Tibial artery (tissue), 4 donors: ENCODE data around the gene DEDD2.
A peak's percentile ranks its signal among the peaks of the same experiment; 100 is the strongest.

ENCODE experiments used
- DNase-seq, 2 donors: peaks; one replicate each; pipeline ENCODE4 v3.0.0-alpha.2; 2019
- H3K27ac ChIP-seq, 2 donors: fragments of 200-600 bp; sonication (generic) in 1 of 2; 1 replicate in 1 of 2; 2 replicates in 1 of 2; pipeline ENCODE4 v1.5.1; 2018 to 2019; ENCODE audit warnings: mild to moderate bottlenecking in 1 of 2
- H3K27me3 ChIP-seq, 2 donors: fragments of 200-600 bp; sonication (generic) in 1 of 2; one replicate each; pipeline versions ENCODE4 v1.5.1 to v1.6.0; 2016 to 2019
- H3K36me3 ChIP-seq, 3 donors: fragments of 200-600 bp; sonication (generic) in 2 of 3; one replicate each; pipeline ENCODE4 v1.5.1; 2016 to 2019; ENCODE audit warnings: mild to moderate bottlenecking in 2 of 3
- H3K4me1 ChIP-seq, 4 donors: fragments of 200-600 bp; sonication (generic) in 2 of 4; 1 replicate in 3 of 4; 2 replicates in 1 of 4; pipeline ENCODE4 v1.5.1; 2016 to 2019
- H3K4me3 ChIP-seq, 2 donors: fragments of 200-600 bp; sonication (generic) in 1 of 2; 1 replicate in 1 of 2; 2 replicates in 1 of 2; pipeline ENCODE4 v1.5.1; 2018 to 2019; ENCODE audit warnings: mild to moderate bottlenecking in 2 of 2
- H3K9me3 ChIP-seq, 3 donors: fragments of 200-600 bp; sonication (generic) in 1 of 3; one replicate each; pipeline ENCODE4 v1.5.1; 2016 to 2019
- CTCF ChIP-seq, 2 experiments: fragments of 200-600 bp in 1 of 2; fragments of 450-650 bp in 1 of 2; IDR thresholded peaks; one replicate each; pipeline ENCODE4 v1.5.1; 2017 to 2019; ENCODE audit warnings: antibody characterized with exemption in 2 of 2, mild to moderate bottlenecking in 1 of 2, moderate library complexity in 1 of 2
- intact Hi-C: fragments of 100-400 bp; cut with DNase I; formaldehyde crosslinking; loops from one replicate; pipeline ENCODE4 v1.15.0; 2023; ENCODE audit warnings: low total_unique reads

Gene DEDD2

GRCh38 chr19:42216653-42217519 lies 591 bp downstream of the DEDD2 start:
- Histone ChIP-seq H3K36me3 (peaks cover 12 to 32% (median 23%) of the 10 kb centered on the region in 3 donors), H3K27ac (peak overlapping the region; percentile 89 to 93), H3K27me3 (no peaks in the 10 kb centered on the region), H3K4me1 (peaks cover 0 to 53% (median 42%) of the 10 kb centered on the region in 4 donors), H3K9me3 (no peaks in the 10 kb centered on the region), H3K4me3 (peak overlapping the region; percentile 86 to 88)
- TF ChIP-seq CTCF (IDR thresholded peaks at IDR 0.05) = no peak
- intact Hi-C loops = no loop called here
- peak in 1 of 2 donors; percentile 78 for DNase-seq

- Histone ChIP-seq H3K27me3 (no peaks in the 10 kb centered on the region), H3K9me3 (no peaks in the 10 kb centered on the region), H3K4me3 (no peak overlapping the region), H3K4me1 (peaks cover 0 to 38% (median 32%) of the 10 kb centered on the region in 4 donors), H3K36me3 (peaks cover 15 to 51% (median 32%) of the 10 kb centered on the region in 3 donors), H3K27ac (no peak overlapping the region)
- no peak for DNase-seq
- intact Hi-C loops = no loop called here
- TF ChIP-seq CTCF (IDR thresholded peaks at IDR 0.05) = no peak
Observed at GRCh38 chr19:42214810-42215485, 2.5 kb downstream of the DEDD2 start.

- TF ChIP-seq CTCF (IDR thresholded peaks at IDR 0.05) = no peak
- peaks cover 34 to 72% (median 52%) of the 10 kb centered on the region in 3 donors for H3K36me3 ChIP-seq
- no peaks in the 10 kb centered on the region for H3K27me3 ChIP-seq
- DNase-seq = no peak
- H3K4me1 ChIP-seq = peaks cover 0 to 26% (median 14%) of the 10 kb centered on the region in 4 donors
- no peak overlapping the region for H3K27ac ChIP-seq
- intact Hi-C loops = no loop called here
- H3K9me3 ChIP-seq = no peaks in the 10 kb centered on the region
- no peak overlapping the region for H3K4me3 ChIP-seq
Observed at GRCh38 chr19:42212886-42213285, 4.6 kb downstream of the DEDD2 start.

- H3K36me3 ChIP-seq = peaks cover 55 to 99% (median 80%) of the 10 kb centered on the region in 3 donors
- DNase-seq = no peak
- no peak overlapping the region for H3K4me3 ChIP-seq
- H3K4me1 ChIP-seq = peaks cover 0 to 12% (median 0%) of the 10 kb centered on the region in 4 donors
- intact Hi-C loops = no loop called here
- no peak for TF ChIP-seq CTCF (IDR thresholded peaks at IDR 0.05)
- no peaks in the 10 kb centered on the region for H3K9me3 ChIP-seq
- H3K27me3 ChIP-seq = no peaks in the 10 kb centered on the region
- no peak overlapping the region for H3K27ac ChIP-seq
Observed at GRCh38 chr19:42208612-42209011, 8.9 kb downstream of the DEDD2 start.

- Histone ChIP-seq H3K36me3 (peaks cover 54 to 99% (median 82%) of the 10 kb centered on the region in 3 donors), H3K9me3 (no peaks in the 10 kb centered on the region), H3K27ac (no peak overlapping the region), H3K27me3 (no peaks in the 10 kb centered on the region), H3K4me3 (no peak overlapping the region), H3K4me1 (peaks cover 0 to 12% (median 0%) of the 10 kb centered on the region in 4 donors)
- no peak for DNase-seq
- TF ChIP-seq CTCF (IDR thresholded peaks at IDR 0.05) = no peak
- intact Hi-C loops = no loop called here
Observed at GRCh38 chr19:42207767-42208271, 9.7 kb downstream of the DEDD2 start.
